Endothelial cell (in vitro differentiated cells): Measurements from ENCODE around the gene TRAPPC5. TPM values are rescaled to one million over a fixed set of nuclear protein-coding genes. Genes with fewer than 3 reads are reported as not detected.

Experiments used
- DNase-seq: peaks from one replicate; pipeline ENCODE4 v3.0.0; 2021; ENCODE audit warnings: low spot score
- H3K27ac Mint-ChIP-seq: one replicate; pipeline ENCODE4 v1.8.0; 2021; ENCODE audit warnings: mixed read lengths, inconsistent platforms; ENCODE audit not compliant: unreplicated experiment
- H3K27me3 Mint-ChIP-seq: one replicate; pipeline ENCODE4 v1.8.0; 2021; ENCODE audit warnings: mild to moderate bottlenecking, moderate library complexity, mixed read lengths, inconsistent platforms; ENCODE audit not compliant: unreplicated experiment
- H3K36me3 Mint-ChIP-seq: one replicate; pipeline ENCODE4 v1.8.0; 2021; ENCODE audit warnings: mild to moderate bottlenecking, low read depth, mixed read lengths, inconsistent platforms; ENCODE audit not compliant: unreplicated experiment
- H3K4me1 Mint-ChIP-seq: one replicate; pipeline ENCODE4 v1.8.0; 2021; ENCODE audit warnings: mild to moderate bottlenecking, mixed read lengths, inconsistent platforms; ENCODE audit not compliant: unreplicated experiment
- H3K4me3 Mint-ChIP-seq: one replicate; pipeline ENCODE4 v1.8.0; 2021; ENCODE audit warnings: mild to moderate bottlenecking, mixed read lengths, inconsistent platforms; ENCODE audit not compliant: unreplicated experiment
- H3K9me3 Mint-ChIP-seq: one replicate; pipeline ENCODE4 v1.8.0; 2021; ENCODE audit warnings: mixed read lengths, inconsistent platforms; ENCODE audit not compliant: unreplicated experiment
- total RNA-seq: library from RNA; stranded (reverse); fragmentation: NEBNext Ultra II Directional; extraction: Animal tissue kit (Norgen Biotek cat#: 25700); gene quantifications from one replicate; pipeline ENCODE4 v1.2.1, GENCODE V29; 2021; ENCODE audit not compliant: unreplicated experiment
- TF ChIP-seq, protein P1 (sequence below): fragments of 200-600 bp; sonication (generic); IDR thresholded peaks from one replicate; pipeline ENCODE4 v1.5.0; 2021; ENCODE audit warnings: antibody characterized with exemption; ENCODE audit not compliant: unreplicated experiment

TRAPPC5 gene
- total RNA-seq, 1 donor from 2014 or later = 82.0 TPM

- TF ChIP-seq, protein P1, sequence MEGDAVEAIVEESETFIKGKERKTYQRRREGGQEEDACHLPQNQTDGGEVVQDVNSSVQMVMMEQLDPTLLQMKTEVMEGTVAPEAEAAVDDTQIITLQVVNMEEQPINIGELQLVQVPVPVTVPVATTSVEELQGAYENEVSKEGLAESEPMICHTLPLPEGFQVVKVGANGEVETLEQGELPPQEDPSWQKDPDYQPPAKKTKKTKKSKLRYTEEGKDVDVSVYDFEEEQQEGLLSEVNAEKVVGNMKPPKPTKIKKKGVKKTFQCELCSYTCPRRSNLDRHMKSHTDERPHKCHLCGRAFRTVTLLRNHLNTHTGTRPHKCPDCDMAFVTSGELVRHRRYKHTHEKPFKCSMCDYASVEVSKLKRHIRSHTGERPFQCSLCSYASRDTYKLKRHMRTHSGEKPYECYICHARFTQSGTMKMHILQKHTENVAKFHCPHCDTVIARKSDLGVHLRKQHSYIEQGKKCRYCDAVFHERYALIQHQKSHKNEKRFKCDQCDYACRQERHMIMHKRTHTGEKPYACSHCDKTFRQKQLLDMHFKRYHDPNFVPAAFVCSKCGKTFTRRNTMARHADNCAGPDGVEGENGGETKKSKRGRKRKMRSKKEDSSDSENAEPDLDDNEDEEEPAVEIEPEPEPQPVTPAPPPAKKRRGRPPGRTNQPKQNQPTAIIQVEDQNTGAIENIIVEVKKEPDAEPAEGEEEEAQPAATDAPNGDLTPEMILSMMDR = no peak
- Mint-ChIP-seq H3K4me3 (peak overlapping the region; percentile 31), H3K27me3 (peaks cover 14% of the 10 kb centered on the region), H3K27ac (no peak overlapping the region), H3K4me1 (no peaks in the 10 kb centered on the region), H3K36me3 (peaks cover 9% of the 10 kb centered on the region), H3K9me3 (peaks cover 4% of the 10 kb centered on the region)
- no peak for DNase-seq
Observed at GRCh38 chr19:7678971-7679751, 1.5 kb upstream of the TRAPPC5 start.

- DNase-seq = no peak
- TF ChIP-seq, protein P1 = no peak
- no peaks in the 10 kb centered on the region for H3K9me3 Mint-ChIP-seq
- no peaks in the 10 kb centered on the region for H3K4me1 Mint-ChIP-seq
- H3K27ac Mint-ChIP-seq = peak overlapping the region; percentile 50
- peaks cover 14% of the 10 kb centered on the region for H3K27me3 Mint-ChIP-seq
- peak overlapping the region; percentile 80 for H3K4me3 Mint-ChIP-seq
- peaks cover 9% of the 10 kb centered on the region for H3K36me3 Mint-ChIP-seq
Observed at GRCh38 chr19:7679771-7680605, 645 bp upstream of the TRAPPC5 start.

DNA sequence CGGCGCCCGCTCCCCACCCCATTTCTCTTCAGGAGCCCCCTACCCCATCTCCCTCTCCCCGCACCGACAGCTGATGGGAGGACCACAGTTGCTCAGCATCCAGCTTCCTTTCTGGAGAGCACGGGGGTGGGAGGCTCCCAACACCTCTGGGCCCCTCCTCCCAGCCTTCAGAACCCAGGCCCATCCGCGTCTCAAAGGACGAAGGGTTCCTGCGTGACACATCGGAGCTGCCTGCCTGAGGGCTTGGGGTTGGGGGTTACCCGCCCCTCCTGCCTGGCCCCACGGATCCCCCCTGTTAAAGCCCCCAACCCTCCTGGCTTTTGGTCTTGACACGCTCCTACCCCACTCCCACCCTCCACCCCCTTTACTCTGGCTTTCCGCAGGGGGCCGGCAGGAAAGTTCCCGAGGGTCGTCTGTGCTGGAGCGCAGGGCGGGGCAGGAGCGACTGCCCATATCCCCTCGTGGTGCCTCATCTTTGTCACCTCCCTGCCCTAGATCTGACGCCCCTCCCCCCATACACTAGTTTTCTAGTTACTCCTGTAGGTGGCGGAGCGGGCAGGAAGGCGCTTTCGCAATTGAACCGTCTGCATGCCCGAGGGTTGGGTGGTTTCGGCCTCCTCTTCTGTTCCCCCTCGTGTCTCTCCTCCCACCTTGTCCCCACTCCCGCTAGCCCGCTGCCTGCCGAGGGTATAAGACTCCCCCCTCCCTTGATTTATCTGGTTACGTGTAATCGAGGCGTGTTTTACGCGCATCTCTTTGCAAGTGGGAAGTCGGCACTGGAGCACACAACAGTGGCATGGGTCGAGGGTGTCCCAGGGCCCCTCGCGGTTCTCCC, 924 bp downstream of the TRAPPC5 start:
- Mint-ChIP-seq H3K27me3 (peaks cover 14% of the 10 kb centered on the region), H3K4me1 (no peaks in the 10 kb centered on the region), H3K4me3 (peak overlapping the region; percentile 91), H3K36me3 (peaks cover 13% of the 10 kb centered on the region), H3K27ac (no peak overlapping the region), H3K9me3 (no peaks in the 10 kb centered on the region)
- TF ChIP-seq, protein P1 = peak; percentile 16
- peak; percentile 75 for DNase-seq

DNA sequence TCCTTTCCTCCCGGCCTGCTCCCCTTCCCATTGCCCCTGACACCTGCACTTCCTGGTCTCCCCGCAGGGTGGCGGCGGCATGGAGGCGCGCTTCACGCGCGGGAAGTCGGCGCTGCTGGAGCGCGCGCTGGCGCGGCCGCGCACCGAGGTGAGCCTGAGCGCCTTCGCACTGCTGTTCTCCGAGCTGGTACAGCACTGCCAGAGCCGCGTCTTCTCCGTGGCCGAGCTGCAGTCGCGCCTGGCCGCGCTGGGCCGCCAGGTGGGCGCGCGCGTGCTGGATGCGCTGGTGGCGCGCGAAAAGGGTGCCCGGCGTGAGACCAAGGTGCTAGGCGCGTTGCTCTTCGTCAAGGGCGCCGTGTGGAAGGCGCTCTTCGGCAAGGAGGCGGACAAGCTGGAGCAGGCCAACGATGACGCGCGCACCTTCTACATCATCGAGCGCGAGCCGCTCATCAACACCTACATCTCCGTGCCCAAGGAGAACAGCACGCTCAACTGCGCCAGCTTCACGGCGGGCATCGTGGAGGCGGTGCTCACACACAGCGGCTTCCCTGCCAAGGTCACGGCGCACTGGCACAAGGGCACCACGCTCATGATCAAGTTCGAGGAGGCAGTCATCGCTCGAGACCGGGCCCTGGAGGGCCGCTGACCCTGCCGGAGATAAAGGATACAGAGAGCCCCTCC, 1.7 kb downstream of the TRAPPC5 start:
- peaks cover 13% of the 10 kb centered on the region for H3K36me3 Mint-ChIP-seq
- H3K4me1 Mint-ChIP-seq = no peaks in the 10 kb centered on the region
- H3K9me3 Mint-ChIP-seq = no peaks in the 10 kb centered on the region
- TF ChIP-seq, protein P1 = no peak
- H3K27ac Mint-ChIP-seq = no peak overlapping the region
- peak overlapping the region; percentile 91 for H3K4me3 Mint-ChIP-seq
- peaks cover 11% of the 10 kb centered on the region for H3K27me3 Mint-ChIP-seq
- DNase-seq = no peak
